OCI-LY1 (cell line): ENCODE data around the gene GPSM1.

Experiments used
- H2AFZ ChIP-seq: fragments of 200-600 bp; sonication (generic), shearing (Covaris generic); 2 replicates; pipeline ENCODE4 v1.6.0; 2014; ENCODE audit warnings: antibody characterized with exemption, mild to moderate bottlenecking, low read length
- H3F3A ChIP-seq: fragments of 200-600 bp; sonication (generic), shearing (Covaris generic); 2 replicates; pipeline ENCODE4 v1.6.0; 2014; ENCODE audit warnings: mild to moderate bottlenecking, antibody characterized with exemption, low read length, moderate library complexity; ENCODE audit not compliant: insufficient read depth
- H3K27ac ChIP-seq: fragments of 200-600 bp; sonication (generic); 2 replicates; pipeline ENCODE4 v1.5.1; 2014; ENCODE audit warnings: low read length, mixed run types, mild to moderate bottlenecking, low read depth; ENCODE audit not compliant: poor library complexity, severe bottlenecking
- H3K27me3 ChIP-seq: fragments of 200-600 bp; sonication (generic); 2 replicates; pipeline ENCODE4 v1.6.0; 2014; ENCODE audit warnings: antibody characterized with exemption, mild to moderate bottlenecking, low read length, moderate library complexity; ENCODE audit not compliant: insufficient read depth
- H3K36me3 ChIP-seq: fragments of 200-600 bp; sonication (generic); 2 replicates; pipeline ENCODE4 v1.6.1; 2014; ENCODE audit warnings: mild to moderate bottlenecking, antibody characterized with exemption, low read length, moderate library complexity, mixed read lengths; ENCODE audit not compliant: insufficient read depth
- H3K4me1 ChIP-seq: fragments of 200-600 bp; sonication (generic); 2 replicates; pipeline ENCODE4 v1.5.1; 2014; ENCODE audit warnings: mild to moderate bottlenecking, low read length, moderate library complexity; ENCODE audit not compliant: insufficient read depth, severe bottlenecking
- H3K4me2 ChIP-seq: fragments of 200-600 bp; sonication (generic), shearing (Covaris generic); 2 replicates; pipeline ENCODE4 v1.6.1; 2014; ENCODE audit warnings: low read length
- H3K4me3 ChIP-seq: fragments of 200-600 bp; sonication (generic); 2 replicates; pipeline ENCODE4 v1.5.1; 2014; ENCODE audit warnings: low read length, low read depth, mild to moderate bottlenecking, mixed read lengths; ENCODE audit not compliant: poor library complexity, severe bottlenecking
- H3K79me2 ChIP-seq: fragments of 200-600 bp; shearing (Covaris generic); 2 replicates; pipeline ENCODE4 v1.6.1; 2016; ENCODE audit warnings: mixed run types, low read length, mixed read lengths; ENCODE audit not compliant: insufficient read depth
- H3K9ac ChIP-seq: fragments of 200-600 bp; sonication (generic), shearing (Covaris generic); 2 replicates; pipeline ENCODE4 v1.6.1; 2014; ENCODE audit warnings: mild to moderate bottlenecking, low read length, mixed read lengths
- H3K9me2 ChIP-seq: fragments of 200-600 bp; sonication (generic), shearing (Covaris generic); 2 replicates; pipeline ENCODE4 v1.6.1; 2014; ENCODE audit warnings: low read depth, mild to moderate bottlenecking, low read length, mixed read lengths
- H3K9me3 ChIP-seq: fragments of 200-600 bp; shearing (Covaris generic); 2 replicates; pipeline ENCODE4 v1.6.1; 2014; ENCODE audit warnings: low read length, mixed read lengths
- H4K20me1 ChIP-seq: fragments of 200-600 bp; sonication (generic), shearing (Covaris generic); 2 replicates; pipeline ENCODE4 v1.6.0; 2016; ENCODE audit warnings: mild to moderate bottlenecking, low read length; ENCODE audit not compliant: insufficient read depth
- EZH2 ChIP-seq: fragments of 200-600 bp; sonication (generic), shearing (Covaris generic); IDR thresholded peaks from 2 replicates; pipeline ENCODE4 v1.8.0; 2017; ENCODE audit warnings: borderline replicate concordance, mixed run types, mild to moderate bottlenecking, antibody characterized with exemption, low read length, moderate library complexity, mixed read lengths
- TF ChIP-seq, protein P1 (sequence below): fragments of 200-600 bp; sonication (generic), shearing (Covaris generic); IDR thresholded peaks from 2 replicates; pipeline ENCODE4 v1.5.1; 2017; ENCODE audit warnings: mild to moderate bottlenecking, antibody characterized with exemption, low read length, moderate library complexity, mixed read lengths

Gene GPSM1

DNA sequence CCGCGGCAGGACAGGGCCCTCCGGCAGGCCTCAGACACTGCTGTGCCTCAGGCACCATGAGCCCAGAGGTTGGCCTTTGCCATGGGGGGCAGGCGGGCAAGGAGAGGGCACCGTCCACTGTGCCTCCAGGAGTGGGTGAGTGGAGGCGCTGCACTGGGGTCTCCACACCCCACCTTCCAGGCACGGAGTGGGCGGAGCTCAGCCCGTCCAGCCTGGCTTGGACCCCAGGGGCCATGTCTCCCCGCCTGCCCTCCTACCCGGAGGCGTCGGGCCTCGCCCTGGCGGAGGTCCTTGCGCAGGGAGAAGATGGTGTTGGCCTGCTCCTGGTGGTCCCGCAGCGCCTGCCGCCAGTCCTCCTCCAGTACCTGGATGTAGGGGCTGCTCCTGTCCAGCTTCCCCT is 42.7 kb downstream of the GPSM1 start:
- Histone ChIP-seq H3K9me3 (no peaks in the 10 kb centered on the region), H3K9ac (no peak overlapping the region), H3K4me3 (no peak overlapping the region), H3K4me2 (no peak overlapping the region), H2AFZ (no peak overlapping the region), H4K20me1 (no peaks in the 10 kb centered on the region), H3K27me3 (peaks cover 10% of the 10 kb centered on the region; the same call in 1 of the 2 replicates), H3F3A (no peaks in the 10 kb centered on the region), H3K9me2 (no peaks in the 10 kb centered on the region), H3K36me3 (peaks cover 12% of the 10 kb centered on the region; the same call in 1 of the 2 replicates), H3K4me1 (no peaks in the 10 kb centered on the region), H3K27ac (no peak overlapping the region), H3K79me2 (no peaks in the 10 kb centered on the region)
- TF ChIP-seq EZH2 = no peak
- TF ChIP-seq, protein P1, sequence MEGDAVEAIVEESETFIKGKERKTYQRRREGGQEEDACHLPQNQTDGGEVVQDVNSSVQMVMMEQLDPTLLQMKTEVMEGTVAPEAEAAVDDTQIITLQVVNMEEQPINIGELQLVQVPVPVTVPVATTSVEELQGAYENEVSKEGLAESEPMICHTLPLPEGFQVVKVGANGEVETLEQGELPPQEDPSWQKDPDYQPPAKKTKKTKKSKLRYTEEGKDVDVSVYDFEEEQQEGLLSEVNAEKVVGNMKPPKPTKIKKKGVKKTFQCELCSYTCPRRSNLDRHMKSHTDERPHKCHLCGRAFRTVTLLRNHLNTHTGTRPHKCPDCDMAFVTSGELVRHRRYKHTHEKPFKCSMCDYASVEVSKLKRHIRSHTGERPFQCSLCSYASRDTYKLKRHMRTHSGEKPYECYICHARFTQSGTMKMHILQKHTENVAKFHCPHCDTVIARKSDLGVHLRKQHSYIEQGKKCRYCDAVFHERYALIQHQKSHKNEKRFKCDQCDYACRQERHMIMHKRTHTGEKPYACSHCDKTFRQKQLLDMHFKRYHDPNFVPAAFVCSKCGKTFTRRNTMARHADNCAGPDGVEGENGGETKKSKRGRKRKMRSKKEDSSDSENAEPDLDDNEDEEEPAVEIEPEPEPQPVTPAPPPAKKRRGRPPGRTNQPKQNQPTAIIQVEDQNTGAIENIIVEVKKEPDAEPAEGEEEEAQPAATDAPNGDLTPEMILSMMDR = no peak

DNA sequence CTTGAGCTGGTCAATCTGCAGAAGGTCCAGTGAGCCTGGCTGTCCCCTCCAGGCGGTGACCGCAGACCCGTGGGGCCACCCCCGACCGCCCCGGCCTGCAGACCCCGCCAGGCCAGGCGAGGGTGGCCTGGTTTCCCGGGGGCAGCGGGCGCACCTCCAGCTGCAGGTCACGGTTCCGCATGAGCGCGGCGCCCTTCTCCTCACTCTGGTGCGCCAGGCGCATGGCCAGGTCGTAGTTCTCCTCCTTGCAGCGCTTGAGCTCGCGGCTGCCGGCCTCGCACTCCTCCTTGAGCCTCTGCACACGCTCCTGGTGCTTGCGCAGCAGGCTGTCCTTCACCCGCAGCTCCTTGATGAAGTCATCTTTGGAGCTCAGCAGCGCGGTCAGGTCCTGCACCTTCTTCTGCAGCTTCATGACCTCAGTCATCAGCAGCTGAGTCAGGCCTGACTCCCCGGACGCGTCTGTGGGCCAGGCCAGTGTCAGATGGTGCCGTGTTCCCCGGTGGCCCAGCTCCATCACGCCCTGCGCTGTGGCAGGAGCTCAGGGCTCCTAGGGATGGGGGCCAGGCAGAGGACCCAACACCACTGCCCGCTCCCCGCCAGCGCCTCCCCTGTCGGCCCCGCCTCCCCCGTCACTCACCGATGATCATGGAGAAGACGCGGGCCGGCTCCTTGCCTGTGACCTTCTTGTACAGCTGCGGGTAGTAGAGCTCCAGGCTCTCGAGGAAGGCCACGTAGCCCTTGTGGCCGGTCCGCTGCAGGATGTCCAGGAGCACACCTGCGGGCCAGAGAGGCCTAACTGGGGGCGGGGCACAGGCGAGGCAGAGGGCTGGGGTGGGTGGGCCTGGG is 43.6 kb downstream of the GPSM1 start:
- H3K9me3 ChIP-seq = no peaks in the 10 kb centered on the region
- no peak overlapping the region for H3K9ac ChIP-seq
- no peaks in the 10 kb centered on the region for H3K4me1 ChIP-seq
- H3K9me2 ChIP-seq = no peaks in the 10 kb centered on the region
- H4K20me1 ChIP-seq = no peaks in the 10 kb centered on the region
- peaks cover 10% of the 10 kb centered on the region; the same call in 1 of the 2 replicates for H3K27me3 ChIP-seq
- no peaks in the 10 kb centered on the region for H3F3A ChIP-seq
- H3K4me3 ChIP-seq = no peak overlapping the region
- H3K36me3 ChIP-seq = peaks cover 21% of the 10 kb centered on the region
- H2AFZ ChIP-seq = no peak overlapping the region
- no peak overlapping the region for H3K27ac ChIP-seq
- TF ChIP-seq, protein P1 = no peak
- TF ChIP-seq EZH2 = no peak
- no peak overlapping the region for H3K4me2 ChIP-seq
- H3K79me2 ChIP-seq = no peaks in the 10 kb centered on the region

DNA sequence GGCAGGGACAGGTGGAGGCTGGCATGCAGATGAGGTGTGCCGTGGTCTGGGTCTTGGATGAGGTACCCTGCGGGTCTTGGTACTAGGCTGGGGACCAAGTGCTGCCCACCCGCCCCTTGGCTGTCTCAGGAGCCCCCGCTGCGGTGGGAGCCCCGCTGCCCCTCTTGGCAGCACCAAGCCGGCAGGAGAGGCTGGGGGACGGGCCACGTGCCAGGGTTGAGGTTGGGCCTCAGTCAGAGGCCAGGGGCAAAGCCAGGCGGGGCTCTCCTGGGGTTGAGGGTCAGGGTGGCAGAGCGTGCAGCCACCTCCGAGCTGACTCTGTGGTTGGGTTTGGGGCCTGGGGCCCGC is 44.2 kb downstream of the GPSM1 start:
- Histone ChIP-seq H3K27ac (no peak overlapping the region), H3K9me2 (no peaks in the 10 kb centered on the region), H3K4me1 (no peaks in the 10 kb centered on the region), H3K36me3 (peaks cover 25% of the 10 kb centered on the region), H3F3A (no peaks in the 10 kb centered on the region), H3K4me3 (no peak overlapping the region), H3K27me3 (peaks cover 10% of the 10 kb centered on the region; the same call in 1 of the 2 replicates), H3K9me3 (no peaks in the 10 kb centered on the region), H3K9ac (no peak overlapping the region), H4K20me1 (no peaks in the 10 kb centered on the region), H3K79me2 (no peaks in the 10 kb centered on the region), H2AFZ (no peak overlapping the region), H3K4me2 (no peak overlapping the region)
- no peak for TF ChIP-seq EZH2
- TF ChIP-seq, protein P1 = no peak
